HG03103 (cell line): ENCODE results near the gene ARHGAP24.

ENCODE experiments used
- ATAC-seq: cut with Tn5 transposase; IDR thresholded peaks from one replicate; pipeline ENCODE4 v1.9.1; 2021; ENCODE audit warnings: low read depth; ENCODE audit not compliant: unreplicated experiment

ARHGAP24 gene

DNA sequence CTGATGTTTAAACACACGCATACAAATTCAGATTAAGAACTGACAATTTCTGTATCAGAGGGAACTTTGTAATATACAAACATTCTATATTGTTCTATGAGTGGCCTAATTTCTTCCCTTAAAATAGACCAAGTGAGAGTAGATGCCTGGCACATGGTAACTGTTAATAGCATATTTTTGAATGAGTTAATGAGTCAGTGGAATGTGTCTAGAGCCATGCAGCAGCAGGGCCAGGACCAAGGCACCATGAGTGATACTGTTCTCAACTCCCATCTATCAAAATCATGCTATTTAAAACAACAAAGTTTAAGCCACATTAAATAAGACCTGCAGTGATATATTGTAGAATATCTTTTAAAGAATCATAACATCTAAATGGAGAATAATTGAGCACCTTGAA is 98.3 kb downstream of the ARHGAP24 start:
- ATAC-seq = no peak

DNA sequence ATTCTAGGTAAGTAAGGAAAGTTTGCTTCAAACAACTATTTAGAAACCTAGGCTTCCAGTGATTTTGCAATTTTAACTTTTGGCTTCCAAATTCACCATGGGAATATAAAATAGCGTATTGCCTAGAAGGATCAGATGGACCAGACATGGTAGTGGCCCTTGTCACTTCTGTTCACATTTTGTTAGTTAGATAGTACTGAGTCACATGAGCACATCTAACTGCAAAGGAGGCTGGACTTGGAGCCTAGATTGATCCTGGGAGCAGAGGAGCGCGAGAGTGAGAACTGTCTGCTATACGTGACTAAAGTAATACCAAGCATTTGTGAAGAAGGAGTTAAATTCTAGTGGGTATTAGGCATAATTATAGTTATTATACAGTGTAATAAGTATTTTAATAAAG is 102.4 kb downstream of the ARHGAP24 start:
- no peak for ATAC-seq

GRCh38 chr4:85579942-85580341 is 105.0 kb downstream of the ARHGAP24 start:
- ATAC-seq = no peak

DNA sequence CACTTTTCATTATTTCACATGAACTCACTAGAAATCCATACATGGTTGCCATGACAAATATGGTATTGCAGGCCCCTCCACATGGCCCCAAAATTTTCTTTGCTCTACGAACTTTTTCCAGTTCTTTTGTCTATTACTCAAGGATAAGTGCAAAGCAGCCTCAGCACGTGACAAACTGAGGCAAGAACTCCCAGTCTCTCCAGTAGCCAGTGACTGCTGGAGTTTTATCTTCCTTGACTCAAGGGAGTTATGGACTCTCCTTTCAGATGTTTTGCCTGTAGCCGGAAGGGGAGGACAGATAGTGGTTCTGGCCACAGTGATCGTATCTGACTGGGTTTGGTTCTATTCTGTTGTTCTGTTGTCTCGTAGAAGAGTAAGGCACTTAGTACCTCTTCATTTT is 105.5 kb downstream of the ARHGAP24 start:
- no peak for ATAC-seq

DNA sequence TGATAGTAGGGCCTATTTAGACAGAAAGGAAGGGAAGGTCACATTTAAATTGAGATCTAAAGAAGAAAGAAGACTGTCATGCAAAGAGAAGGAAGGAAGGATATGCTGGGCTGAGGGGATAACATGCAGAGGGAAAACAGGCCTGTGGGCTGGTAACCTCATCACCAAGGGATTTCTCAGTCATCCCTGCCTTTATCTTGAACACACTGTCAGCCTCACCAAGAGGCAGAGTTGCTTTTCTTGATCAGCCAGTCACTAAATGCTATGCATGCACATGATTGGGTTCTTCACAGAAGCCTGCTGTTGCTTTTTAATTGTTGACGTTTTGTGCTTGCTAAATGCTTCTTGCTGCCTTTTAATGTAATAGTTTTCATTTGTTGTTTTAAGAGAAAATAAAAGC is 113.0 kb downstream of the ARHGAP24 start:
- ATAC-seq = no peak

DNA sequence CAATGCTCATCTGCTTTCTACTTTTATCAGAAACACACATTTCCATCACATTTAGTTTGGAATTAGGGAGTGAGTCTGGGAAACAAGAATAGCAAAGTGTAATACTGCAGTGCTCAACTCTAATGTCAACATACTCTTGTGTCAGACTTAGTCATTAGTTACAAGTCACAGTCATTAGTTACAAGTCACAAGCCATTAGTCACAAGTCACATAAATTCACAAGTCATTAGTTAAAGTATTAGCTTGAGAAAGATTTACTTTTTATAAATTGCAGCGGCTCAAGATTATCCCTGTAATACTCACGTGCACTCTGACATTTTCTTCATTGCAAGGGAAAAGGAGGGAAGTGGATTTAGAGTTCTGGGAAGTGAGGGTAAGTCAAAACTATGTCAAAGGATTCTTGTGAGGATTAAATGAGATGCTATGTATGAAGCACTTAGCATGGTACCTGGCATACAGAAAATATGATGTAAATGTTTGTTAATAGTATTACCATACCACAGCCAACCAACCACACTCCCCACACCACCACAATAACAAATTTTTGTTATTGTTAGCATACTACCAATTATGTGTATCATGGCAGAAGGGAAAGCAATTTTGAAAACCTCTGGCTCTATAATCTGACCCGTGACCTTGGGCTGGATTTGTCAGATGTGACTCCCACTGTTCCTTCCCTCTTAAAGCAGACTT is 116.6 kb downstream of the ARHGAP24 start:
- no peak for ATAC-seq

GRCh38 chr4:85595098-85595775 is 120.3 kb downstream of the ARHGAP24 start:
- ATAC-seq = no peak

GRCh38 chr4:85595796-85596559 is 121.0 kb downstream of the ARHGAP24 start:
- no peak for ATAC-seq

DNA sequence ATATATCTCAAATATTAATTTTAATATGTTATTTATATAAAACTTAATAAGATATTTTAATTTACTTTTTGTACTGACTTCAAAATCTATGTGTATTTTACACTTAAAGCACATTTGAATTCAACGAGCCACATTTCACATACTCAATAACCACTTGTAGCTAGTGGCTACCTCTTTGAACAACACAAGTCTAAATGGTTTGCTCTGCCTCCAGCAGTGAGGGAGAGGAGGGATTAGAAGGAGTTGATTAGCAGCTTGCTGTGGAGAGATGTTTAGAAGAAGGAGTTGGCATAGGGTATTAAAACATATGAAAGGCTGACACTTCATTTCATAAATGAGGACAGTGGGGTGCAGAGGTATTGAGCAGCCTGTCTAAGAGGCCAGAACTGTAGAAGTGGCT is 124.0 kb downstream of the ARHGAP24 start:
- no peak for ATAC-seq

DNA sequence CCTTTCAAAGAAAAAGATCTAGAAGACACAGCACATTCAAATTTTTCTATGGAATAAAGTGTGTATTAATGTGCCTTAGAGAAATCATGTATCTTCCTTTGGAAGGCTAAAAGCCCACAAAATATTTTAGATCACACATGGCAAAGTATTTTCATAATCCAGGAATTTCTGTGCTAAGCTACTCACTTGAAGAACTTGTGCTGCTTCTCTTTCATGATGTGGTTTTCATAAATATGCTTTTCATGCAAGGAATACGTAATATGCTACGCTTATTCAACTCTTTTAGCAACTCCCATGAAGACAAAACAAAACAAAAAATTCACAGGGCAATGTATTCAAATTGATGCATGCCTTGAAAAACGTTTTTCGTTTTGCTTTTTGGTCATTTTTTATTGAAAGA is 125.6 kb downstream of the ARHGAP24 start:
- no peak for ATAC-seq

- ATAC-seq = no peak
These were observed 128.7 kb downstream of the ARHGAP24 start for GRCh38 chr4:85603437-85604336.

DNA sequence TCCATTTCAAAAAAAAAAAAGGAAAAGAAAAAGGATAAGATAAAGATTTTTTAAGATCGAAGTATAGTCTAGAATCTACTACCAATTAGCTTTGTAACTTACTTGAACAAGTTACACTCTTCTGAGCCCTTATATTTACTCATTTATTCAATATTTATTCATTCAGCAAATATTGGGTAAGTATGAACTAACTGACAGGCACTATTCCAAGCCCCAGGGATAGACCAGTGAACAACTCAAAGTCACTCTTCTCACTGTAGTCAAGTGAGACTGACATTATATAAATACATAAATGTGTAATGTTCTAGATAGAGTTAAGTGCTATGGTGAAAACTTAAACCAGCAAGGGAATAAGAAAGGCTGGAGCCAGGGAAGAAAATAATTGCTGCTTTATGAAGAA is 131.6 kb downstream of the ARHGAP24 start:
- no peak for ATAC-seq

DNA sequence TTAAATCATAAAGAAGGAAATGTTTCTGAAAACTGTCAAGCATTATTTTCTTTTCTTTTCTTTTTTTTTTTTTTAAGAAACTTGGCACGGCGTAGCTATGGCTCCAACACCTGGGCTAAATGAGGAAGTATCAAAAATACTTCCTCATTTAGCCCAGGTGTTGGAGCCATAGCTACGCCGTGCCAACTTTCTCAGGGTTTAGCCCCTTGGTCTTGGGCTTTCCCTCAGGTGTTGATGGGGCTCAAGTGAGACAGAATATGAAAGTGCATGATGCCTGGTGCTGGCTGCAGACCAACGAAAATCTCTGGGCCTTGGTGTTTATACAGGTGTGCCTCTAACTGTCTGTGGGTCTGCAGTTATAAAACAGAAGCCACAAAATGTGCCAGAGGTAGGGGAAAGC is 132.7 kb downstream of the ARHGAP24 start:
- peak; percentile 61 for ATAC-seq

GRCh38 chr4:85610450-85610849 is 135.5 kb downstream of the ARHGAP24 start:
- ATAC-seq = peak; percentile 79

- ATAC-seq = no peak
These were observed 136.7 kb downstream of the ARHGAP24 start for GRCh38 chr4:85611661-85612060.

DNA sequence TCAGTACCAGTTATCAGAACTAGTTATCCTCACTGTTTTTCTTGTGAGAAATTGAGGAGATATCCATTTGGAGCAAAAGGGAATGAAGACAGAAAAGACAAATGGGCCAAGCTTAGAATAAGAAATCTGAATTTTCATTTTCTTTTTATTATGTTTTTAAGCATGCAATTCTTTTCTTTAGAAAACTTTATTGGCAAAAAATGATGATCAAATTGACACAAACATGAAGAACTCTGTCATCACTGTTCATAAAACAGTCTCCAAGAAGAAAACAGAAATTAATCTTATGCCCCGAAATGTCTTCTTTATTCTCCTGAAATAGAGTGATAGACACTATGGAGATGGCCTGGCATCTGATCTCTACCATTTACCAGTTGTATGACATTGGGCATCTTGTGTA is 139.0 kb downstream of the ARHGAP24 start:
- ATAC-seq = no peak

DNA sequence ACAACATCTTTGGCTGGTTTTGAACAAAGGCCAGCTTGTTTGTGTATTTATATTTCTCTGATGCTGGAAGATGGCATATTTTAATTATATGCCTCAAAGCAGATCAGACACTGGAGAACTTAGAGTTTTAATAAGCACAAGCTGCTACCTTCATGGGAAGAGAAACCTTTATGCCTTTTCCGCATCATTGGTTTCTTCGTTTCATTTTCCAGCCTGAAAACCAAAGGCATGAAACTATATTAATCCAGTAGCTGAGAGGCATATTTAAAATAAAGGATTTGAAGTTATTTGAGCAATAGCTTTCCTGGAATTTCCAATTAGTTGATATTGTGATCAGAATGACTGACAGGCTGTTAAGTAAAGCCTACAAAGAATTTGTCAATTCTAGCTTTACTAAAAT is 141.0 kb downstream of the ARHGAP24 start:
- no peak for ATAC-seq

DNA sequence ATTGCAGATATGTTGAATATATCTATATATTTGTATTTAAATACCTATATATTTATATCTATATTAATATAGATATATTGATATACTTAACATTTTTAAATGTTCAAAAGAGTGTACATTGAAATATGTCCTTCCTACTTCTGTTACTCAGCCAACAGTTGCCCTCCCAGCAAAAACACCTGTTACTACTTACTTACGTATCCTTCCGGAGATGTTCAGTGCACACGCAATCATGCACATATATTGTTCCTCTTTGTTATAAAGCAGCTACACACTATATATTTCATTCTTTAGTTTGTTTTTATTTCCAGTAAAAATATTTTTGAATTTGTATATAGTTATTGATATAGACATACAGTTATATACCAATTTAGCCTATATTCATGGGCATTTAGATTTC is 142.3 kb downstream of the ARHGAP24 start:
- no peak for ATAC-seq

- ATAC-seq = no peak
These were observed 158.0 kb downstream of the ARHGAP24 start for GRCh38 chr4:85632981-85633380.

- ATAC-seq = no peak
These were observed 162.8 kb downstream of the ARHGAP24 start for GRCh38 chr4:85637778-85638177.

- ATAC-seq = no peak
These were observed 165.0 kb downstream of the ARHGAP24 start for GRCh38 chr4:85639946-85640345.
